ENCODE measurements around the gene LAMP1.

DNA sequence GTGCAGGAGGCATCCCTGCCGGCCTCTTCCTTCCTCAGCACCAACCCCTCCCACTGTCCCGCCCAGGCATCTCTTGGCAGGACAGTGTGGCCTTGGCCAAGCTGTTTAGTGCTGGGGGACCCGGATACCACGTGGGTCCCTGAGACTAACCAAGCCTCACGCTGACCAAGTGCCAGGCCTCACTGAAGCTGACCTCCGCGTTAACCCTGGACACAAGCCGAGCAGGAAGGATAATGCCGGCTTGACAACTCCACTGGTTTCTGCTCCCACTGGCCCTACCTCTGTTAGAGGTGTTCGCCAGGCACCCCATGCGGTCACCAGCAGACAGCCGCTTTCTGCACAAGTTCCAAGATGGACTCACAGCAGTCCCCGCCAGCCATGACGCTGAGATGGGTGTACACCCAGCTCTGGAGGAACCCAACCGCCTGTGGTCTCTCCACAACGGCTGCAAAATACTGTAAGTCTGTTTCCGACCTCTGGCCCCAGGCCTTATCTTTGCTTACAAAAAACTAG, 54.5 kb downstream of the LAMP1 start:
- TF ChIP-seq, protein P1, sequence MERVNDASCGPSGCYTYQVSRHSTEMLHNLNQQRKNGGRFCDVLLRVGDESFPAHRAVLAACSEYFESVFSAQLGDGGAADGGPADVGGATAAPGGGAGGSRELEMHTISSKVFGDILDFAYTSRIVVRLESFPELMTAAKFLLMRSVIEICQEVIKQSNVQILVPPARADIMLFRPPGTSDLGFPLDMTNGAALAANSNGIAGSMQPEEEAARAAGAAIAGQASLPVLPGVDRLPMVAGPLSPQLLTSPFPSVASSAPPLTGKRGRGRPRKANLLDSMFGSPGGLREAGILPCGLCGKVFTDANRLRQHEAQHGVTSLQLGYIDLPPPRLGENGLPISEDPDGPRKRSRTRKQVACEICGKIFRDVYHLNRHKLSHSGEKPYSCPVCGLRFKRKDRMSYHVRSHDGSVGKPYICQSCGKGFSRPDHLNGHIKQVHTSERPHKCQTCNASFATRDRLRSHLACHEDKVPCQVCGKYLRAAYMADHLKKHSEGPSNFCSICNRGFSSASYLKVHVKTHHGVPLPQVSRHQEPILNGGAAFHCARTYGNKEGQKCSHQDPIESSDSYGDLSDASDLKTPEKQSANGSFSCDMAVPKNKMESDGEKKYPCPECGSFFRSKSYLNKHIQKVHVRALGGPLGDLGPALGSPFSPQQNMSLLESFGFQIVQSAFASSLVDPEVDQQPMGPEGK (CRISPR knock-in tag; IDR thresholded peaks at IDR 0.05; ENCODE audit: borderline replicate concordance): no peak
- TF ChIP-seq OSR1 (CRISPR knock-in tag; IDR thresholded peaks at IDR 0.05) (no peak), PPARA (CRISPR knock-in tag; IDR thresholded peaks at IDR 0.05; ENCODE audit: borderline replicate concordance) (no peak), ZFP30 (CRISPR knock-in tag; IDR thresholded peaks at IDR 0.05) (no peak), ZNF70 (CRISPR knock-in tag; IDR thresholded peaks at IDR 0.05) (no peak), TOX (CRISPR knock-in tag; IDR thresholded peaks at IDR 0.05; ENCODE audit: borderline replicate concordance) (no peak), SNAI2 (CRISPR knock-in tag; IDR thresholded peaks at IDR 0.05) (no peak), TCF4 (CRISPR knock-in tag; IDR thresholded peaks at IDR 0.05; ENCODE audit: borderline replicate concordance) (no peak), GLIS3 (CRISPR knock-in tag; IDR thresholded peaks at IDR 0.05) (no peak), ZNF8 (CRISPR knock-in tag; IDR thresholded peaks at IDR 0.05) (no peak), RARB (CRISPR knock-in tag; IDR thresholded peaks at IDR 0.05) (no peak)
- TF ChIP-seq, protein P2, sequence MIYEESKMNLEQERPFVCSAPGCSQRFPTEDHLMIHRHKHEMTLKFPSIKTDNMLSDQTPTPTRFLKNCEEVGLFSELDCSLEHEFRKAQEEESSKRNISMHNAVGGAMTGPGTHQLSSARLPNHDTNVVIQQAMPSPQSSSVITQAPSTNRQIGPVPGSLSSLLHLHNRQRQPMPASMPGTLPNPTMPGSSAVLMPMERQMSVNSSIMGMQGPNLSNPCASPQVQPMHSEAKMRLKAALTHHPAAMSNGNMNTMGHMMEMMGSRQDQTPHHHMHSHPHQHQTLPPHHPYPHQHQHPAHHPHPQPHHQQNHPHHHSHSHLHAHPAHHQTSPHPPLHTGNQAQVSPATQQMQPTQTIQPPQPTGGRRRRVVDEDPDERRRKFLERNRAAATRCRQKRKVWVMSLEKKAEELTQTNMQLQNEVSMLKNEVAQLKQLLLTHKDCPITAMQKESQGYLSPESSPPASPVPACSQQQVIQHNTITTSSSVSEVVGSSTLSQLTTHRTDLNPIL (CRISPR knock-in tag; IDR thresholded peaks at IDR 0.05; ENCODE audit: low read depth): no peak
- TF ChIP-seq, protein P3, sequence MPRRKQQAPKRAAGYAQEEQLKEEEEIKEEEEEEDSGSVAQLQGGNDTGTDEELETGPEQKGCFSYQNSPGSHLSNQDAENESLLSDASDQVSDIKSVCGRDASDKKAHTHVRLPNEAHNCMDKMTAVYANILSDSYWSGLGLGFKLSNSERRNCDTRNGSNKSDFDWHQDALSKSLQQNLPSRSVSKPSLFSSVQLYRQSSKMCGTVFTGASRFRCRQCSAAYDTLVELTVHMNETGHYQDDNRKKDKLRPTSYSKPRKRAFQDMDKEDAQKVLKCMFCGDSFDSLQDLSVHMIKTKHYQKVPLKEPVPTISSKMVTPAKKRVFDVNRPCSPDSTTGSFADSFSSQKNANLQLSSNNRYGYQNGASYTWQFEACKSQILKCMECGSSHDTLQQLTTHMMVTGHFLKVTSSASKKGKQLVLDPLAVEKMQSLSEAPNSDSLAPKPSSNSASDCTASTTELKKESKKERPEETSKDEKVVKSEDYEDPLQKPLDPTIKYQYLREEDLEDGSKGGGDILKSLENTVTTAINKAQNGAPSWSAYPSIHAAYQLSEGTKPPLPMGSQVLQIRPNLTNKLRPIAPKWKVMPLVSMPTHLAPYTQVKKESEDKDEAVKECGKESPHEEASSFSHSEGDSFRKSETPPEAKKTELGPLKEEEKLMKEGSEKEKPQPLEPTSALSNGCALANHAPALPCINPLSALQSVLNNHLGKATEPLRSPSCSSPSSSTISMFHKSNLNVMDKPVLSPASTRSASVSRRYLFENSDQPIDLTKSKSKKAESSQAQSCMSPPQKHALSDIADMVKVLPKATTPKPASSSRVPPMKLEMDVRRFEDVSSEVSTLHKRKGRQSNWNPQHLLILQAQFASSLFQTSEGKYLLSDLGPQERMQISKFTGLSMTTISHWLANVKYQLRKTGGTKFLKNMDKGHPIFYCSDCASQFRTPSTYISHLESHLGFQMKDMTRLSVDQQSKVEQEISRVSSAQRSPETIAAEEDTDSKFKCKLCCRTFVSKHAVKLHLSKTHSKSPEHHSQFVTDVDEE (CRISPR knock-in tag; IDR thresholded peaks at IDR 0.05): no peak
- TF ChIP-seq, protein P4, sequence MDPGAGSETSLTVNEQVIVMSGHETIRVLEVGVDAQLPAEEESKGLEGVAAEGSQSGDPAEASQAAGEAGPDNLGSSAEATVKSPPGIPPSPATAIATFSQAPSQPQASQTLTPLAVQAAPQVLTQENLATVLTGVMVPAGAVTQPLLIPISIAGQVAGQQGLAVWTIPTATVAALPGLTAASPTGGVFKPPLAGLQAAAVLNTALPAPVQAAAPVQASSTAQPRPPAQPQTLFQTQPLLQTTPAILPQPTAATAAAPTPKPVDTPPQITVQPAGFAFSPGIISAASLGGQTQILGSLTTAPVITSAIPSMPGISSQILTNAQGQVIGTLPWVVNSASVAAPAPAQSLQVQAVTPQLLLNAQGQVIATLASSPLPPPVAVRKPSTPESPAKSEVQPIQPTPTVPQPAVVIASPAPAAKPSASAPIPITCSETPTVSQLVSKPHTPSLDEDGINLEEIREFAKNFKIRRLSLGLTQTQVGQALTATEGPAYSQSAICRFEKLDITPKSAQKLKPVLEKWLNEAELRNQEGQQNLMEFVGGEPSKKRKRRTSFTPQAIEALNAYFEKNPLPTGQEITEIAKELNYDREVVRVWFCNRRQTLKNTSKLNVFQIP (CRISPR knock-in tag; IDR thresholded peaks at IDR 0.05; ENCODE audit: borderline replicate concordance, low read depth): no peak

All from SK-N-SH treated with all-trans-retinoic acid at 6 μM for 48 hours (cell line).